NCI-H526 (cell line): ENCODE measurements around the gene BAX.

Experiments used
- DNase-seq, 2 experiments: peaks; one replicate each; lab custom pipeline; 2025; lab: John Stamatoyannopoulos, UW

The BAX gene

DNA sequence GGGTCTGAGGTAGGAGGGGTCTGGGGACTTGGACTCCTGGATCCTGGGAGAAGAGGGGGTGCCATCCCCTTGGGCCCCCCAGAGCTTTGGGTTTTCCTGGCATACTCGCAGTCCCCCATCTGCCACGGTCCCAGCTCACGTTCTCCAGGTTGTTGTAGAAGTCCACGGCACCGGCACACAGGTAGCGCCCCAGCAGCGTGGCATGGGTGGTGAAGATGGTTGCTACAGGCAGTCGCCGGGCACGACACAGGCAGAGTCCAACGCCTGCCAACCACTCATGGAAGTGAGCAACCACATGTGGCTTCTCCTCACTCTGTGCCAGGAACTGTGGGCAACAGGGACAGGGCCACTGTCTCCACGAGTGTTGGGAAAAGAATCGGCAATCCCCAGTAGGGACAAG is 31.0 kb downstream of the BAX start:
- DNase-seq: no peak

DNA sequence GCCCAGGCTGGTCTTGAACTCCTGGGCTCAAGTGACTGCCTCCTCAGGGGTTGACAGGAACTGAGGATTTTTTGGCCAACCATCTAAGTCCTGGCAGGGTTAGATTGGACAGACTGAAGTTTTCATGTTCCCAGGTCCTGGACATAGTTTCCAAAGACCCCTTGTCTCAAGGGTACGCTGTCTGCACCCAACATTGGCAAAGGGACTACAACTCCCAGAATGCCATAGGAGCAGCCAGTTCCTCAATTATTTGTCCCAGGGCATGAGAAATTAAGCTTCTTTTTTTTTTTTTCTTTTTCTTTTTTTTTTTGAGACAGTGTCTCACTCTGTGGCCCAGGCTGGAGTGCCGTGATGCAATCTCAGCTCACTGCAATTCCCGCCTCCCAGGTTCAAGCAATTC is 31.5 kb downstream of the BAX start:
- DNase-seq: no peak

DNA sequence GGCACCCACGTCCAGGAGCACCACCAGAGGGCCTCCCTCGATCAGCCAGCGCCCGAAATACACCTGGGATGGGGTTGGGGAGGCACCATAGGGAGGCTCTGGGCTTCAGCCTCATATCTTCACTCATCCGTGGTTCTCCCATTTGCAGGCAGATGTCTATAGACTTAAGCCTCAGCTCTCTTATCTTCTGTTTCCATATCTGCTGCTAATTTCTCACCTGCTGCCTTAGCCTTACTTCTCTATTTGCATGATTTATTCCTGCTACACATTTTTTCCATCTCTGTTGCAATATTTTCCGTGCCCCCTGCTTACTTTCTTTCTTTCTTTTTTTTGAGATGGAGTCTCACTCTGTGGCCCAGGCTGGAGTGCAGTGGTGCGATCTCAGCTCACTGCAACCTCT is 32.6 kb downstream of the BAX start:
- no peak for DNase-seq

DNA sequence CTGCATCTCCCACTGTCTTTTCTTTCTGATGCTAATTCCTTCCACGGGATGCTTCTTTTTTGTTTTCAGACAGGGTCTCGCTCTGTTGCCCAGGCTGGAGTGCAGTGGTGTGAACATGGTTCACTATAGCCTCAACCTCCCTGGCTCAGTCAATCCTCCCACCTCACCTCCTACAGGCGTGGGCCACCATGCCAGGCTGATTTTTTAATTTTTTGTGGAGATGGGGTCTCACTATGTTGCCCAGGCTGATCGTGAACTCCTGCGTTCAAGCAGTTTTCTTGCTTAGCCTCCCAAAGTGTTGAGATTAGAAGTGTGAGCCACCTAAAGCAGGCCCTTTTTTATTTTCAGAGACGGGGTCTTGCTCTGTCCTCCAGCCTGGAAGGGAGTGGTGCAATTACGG is 33.6 kb downstream of the BAX start:
- DNase-seq: no peak

DNA sequence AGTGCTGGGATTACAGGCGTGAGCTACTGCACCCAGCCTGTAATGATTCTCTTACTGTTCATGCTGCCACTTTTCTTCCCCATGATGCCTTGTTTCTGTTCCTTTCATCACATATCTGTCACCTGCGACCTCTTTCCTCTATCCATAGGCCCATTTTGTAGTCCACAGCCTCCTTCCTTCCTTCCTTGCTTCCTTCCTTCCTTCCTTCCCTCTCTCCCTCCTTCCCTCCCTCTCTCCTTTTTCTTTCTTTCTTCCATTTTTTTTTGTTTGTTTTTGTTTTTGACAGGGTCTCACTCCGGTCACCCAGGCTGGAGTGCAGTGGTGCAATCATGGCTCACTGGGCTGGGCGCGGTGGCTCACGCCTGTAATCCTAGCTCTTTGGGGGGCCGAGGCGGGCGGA is 34.2 kb downstream of the BAX start:
- DNase-seq: no peak

DNA sequence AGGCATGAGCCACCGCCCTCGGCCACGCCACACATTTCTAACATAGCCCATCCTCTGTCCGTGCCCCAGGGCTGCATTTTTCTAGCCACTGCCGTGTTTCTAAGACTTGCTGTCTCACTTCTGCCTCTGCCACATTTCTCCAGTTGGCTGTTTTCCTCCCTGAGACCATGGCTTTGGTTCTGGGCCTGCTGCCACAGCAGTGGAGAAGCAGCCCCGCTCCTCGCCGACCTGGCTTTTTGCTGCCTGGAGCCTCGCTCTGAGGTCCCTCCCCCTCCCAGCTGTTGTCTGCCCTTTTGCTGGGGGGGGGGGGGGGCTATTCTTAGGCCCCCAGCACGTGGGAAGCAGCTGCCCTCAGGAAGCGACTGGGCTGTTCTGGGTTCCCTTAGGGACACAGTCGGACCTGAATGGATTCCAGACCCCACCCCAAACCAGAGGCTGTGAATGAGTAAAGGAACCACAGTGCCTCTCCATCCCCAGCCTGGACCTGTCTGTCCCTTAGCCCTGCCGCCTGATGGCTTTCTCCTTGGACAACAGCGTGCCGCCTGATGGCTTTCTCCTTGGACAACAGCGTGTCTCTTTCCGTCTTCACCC is 35.1 kb downstream of the BAX start:
- DNase-seq: no peak

DNA sequence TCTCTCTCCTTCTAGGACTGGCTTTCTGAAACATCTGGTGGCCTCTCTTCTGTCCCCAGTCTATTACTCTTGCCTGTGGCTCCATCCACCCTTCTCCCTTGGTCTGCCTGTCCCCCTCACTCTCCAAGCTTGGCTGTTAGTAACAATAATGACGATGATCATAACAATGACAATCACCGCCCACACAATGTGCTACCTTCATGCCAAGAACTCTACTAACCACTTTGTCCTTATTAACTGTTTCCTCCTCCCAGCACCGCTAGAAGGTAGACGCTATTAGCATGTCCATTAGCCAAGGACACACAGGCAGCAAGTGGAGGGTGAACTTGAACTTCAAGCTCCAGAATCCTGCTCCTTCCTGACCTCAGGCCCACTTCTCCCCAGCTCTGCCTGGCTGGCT is 35.7 kb downstream of the BAX start:
- DNase-seq: no peak

DNA sequence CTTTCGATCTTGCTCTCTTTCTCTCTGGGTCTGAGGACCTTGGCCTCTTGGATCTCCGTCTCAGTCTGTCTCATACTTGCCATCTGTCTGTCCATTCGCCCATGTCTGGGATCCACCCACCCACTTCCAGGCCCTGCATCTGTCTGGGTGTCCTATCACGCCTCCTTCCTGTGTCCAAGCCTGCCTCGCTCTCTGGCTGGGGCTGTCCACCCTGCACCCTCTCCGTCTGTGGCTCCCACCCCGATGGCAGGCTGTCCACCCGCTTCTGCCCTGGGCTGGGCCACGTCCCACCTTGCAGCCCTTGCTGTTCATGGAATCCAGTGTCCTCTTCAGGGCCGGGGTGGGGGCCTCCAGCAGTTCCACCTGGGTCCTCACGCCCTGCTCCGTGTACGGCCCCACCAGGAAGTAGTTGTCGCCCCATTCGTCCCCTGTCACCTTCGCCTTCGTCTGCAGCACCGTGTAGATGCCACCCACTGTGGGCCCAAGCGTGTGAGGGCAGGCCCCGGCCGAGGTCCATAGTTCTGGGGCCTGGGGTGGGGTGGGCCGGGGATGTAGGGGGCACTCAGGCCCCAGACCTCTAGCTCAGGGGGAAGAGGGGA is 36.4 kb downstream of the BAX start:
- DNase-seq: no peak

DNA sequence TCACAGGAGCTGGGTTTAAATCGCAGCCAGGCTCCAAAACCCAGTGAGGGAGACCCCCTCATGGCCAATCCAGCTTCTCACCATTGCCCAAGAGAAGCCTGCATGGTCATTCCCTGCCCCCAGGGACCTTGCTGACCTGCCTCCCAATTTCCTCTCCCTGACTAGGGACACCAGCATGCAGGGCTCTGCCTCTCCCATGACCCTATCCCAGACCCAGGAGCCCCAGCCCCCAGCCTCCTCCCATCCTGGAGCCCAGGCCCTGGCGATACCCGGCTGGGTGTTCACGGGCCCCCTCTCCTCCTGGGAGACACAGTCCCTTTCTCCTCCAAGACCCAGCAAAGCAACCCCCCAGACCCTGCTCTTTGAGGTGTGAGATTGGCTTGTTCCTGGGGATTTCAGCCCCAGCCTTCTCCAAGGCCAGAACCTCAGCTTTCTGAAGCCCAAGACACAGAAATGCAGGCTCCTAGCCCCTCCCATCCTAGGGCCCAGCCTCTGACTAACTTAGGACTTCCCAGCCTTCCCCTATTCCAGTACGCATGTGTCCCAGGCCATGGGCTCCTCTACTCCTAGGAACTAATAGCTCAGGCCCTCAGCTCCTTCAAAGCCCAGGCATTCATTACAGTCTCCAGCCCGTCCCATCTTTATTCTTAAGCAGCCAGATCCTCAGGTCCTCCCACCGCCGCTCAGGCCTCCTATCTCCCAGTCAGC is 37.4 kb downstream of the BAX start:
- no peak for DNase-seq

DNA sequence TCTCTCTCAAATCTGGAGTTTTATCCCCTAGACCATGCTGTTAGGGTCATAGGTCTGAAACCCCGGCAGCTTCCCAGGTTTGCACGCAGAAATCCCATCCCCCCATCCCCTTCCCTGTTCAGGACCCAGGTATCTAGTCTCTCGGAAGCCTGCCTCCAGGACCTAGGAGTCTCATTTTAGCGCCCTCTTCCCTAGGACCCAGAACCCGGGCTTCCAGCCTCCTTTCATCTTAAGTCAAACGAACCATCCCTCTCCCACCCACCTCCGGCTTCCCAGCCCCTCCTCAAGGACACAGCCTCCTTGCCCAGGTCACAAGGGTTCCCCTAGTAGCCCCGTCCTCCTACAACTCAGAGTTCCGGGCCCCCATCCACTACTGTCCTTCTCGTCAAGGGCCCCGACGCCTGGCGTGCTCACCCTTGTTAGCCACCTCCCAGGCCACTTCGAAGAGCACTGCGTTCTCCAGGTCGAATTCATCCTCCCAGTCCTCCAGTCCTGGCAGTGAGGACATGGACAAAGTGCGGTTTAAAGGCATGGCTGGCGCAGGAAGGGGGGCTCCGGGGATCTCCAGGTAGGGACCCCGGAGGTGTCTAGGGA is 38.0 kb downstream of the BAX start:
- peak in 1 of 2 experiments; percentile 68 for DNase-seq

DNA sequence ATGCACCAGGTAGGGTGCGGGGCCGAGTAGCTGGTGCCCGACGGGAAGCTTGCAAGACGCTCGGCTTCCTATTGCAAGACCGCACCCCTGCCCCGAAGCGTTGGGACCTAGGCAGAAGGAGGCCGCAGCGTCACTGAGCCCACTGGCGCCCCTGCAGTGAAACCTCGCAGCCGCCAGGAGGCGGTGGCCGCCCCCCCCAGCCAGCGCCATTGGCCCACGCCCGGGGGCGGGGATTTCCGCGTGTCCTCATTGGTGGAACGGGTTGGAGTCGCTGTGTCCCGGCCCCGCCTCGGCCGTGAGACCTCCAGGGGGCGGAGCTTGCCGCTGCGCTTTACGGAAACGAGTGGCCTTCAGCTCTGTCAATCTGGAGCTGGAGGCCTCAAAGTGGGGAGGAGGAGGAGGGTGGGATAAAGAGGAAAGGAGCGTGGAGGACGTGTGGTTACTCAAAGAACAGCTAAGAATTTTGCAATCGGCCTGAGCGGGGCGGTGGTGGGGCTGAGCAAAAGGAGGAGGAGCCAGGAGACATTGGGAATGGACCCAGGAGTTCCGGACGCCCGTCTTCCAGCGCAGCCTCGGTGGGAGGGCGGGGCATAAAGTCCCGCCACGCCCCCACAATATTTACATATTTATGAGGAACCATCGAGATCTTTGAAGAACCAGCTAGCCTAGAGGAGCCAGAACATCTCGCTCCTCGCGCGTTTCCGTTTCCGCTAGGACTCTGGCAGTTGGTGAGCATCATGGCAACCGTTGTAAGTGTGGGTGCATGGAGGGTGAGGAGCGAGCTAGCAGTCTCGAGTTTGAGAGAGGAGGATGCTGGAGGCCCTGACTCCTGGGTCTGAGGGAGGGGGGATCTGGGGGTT is 38.7 kb downstream of the BAX start, which contains the start of the genes GYS1 and RUVBL2:
TSS of gene GYS1 (minus strand) at position 135 of the 860 bp plus-strand sequence. CDS start 197 bp downstream, outside the sequence.
TSS of gene RUVBL2 (plus strand) at position 713 of the 860 bp plus-strand sequence. CDS start at position 738, 25 bp downstream.
- DNase-seq: peak; percentile 97 to 99

DNA sequence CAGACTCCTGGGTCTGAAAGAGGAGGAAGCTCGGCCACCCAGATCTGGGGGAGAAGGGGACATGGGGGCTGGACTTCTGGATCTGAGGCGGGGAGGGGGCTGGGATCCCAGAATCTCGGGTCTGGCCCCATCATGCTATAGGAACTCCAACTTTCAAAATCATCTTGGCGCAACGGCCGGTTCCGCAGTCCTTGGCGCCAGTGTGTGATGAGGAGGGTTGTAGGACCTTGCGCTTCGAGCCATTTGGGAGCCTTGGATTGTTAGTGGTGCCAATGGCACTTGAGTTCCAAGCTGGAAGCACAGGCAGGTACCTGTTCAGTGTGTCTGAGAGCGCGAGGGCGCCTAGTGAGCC is 39.3 kb downstream of the BAX start:
- DNase-seq: no peak

DNA sequence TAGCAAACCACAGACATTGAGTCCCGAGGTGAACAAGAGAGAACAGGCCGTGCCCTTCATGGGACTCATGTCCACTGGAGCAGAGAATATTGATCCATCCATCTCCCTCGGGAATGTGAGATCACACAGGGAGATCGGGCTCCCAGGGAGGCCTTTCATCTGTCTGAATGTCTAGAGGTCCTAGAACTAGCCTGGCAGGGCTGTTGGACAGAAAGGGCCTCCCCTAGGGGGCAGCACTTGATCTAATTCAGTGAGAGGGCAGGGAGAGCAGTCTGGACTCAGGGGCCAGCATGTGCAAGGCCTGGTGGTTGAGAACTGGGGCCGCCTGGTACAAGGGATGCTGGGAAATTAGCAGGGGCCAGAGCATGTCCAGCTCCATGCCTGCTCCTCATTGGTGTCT is 43.3 kb downstream of the BAX start:
- DNase-seq: peak in 1 of 2 experiments; percentile 70

DNA sequence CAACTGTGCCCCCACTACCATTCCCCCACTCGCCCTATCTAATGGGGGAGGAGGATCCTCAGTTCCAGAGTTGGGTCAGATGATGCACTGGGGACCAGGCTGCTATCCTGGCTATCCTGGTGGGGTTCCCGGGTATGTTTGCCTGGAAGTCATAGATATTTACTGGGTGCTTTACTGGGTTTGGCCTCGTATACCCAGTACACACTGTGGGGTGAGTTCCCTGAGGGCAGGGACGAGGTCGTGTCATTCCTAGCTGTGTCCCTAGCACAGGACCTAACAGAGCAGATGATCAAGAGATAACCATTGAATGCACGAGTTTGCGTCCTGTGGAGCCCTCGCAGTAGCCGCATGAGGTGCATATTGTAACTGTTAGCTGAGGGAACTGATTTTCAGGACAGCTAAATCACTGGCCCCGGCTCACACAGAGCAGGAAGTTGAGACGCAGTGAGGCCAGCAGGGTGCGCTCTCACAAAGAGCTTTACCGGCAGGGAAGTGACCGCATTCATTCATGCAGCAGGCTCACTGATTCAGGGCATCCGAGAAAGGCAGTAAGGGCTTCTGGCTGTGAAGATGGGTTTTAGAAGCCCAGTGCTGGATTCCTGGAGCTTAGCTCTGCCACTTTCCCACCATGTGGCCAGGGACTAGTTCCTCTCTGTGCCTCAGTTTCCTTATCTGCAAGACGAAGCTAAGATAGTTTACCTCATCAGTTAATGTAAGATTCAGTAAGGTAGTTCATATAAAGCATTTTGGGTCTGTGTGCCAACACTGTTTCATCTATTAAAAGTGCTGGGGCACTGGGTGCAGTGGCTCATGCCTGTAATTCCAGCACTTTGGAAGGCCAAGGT is 45.0 kb downstream of the BAX start:
- DNase-seq: peak in 1 of 2 experiments; percentile 78

DNA sequence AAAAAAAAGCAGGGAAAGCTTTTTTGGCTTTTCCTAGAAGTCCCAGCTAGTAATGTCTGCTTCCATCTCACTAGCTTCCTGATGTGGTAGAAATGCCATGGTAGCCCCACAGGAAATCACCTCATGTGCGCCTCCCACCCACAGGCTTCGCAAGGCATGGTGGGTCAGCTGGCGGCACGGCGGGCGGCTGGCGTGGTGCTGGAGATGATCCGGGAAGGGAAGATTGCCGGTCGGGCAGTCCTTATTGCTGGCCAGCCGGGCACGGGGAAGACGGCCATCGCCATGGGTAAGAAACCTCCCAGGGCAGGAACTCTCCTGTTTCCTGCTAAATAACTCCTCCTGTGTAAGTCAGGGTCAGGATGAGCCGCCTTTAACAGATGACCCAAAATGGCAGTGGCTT is 49.5 kb downstream of the BAX start:
- DNase-seq: no peak

DNA sequence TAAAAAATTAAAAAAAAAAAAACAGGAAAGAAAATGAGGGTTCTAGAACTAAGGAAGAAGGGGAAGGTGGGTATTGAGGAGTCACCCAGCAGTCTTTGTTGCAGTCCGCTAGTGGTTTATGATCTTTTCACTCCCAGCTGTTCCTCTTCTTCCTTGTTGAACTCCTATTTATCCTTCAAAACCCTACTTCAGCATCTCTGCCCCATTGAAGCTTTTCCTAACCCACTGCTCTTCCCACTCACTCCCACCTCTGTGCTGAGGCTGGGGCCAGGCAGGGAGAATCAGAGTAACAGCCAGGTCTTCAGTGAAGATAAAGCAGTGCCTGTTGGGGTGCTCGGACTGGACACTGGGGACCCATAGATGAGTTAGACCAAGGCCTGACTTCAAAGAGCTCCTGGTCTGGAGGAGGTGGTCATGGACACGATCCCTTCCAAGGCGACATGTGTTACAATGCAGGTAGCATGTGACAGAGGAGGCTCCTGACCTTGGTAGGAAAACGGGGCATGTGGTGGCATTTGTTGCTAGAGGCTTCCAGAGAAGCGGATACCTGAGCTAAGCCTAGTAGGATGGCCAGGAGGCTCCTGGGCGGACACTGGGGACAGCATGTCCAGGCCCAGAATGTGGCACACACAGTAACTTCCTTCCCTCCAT is 50.4 kb downstream of the BAX start:
- DNase-seq: no peak

DNA sequence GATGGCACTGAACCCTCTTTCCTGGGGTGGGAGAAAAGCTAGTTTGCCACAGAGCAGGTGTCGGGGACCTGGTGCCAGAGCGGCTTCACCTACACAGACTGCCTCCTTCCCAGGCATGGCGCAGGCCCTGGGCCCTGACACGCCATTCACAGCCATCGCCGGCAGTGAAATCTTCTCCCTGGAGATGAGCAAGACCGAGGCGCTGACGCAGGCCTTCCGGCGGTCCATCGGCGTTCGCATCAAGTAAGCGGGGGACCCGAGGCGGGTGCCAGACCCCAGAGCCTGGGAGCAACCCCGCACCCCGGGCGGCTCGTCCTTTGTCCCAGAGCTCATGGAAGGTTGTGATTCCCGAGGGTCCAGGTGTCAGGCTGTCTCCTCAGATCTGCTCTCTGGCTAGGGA is 52.2 kb downstream of the BAX start:
- no peak for DNase-seq

DNA sequence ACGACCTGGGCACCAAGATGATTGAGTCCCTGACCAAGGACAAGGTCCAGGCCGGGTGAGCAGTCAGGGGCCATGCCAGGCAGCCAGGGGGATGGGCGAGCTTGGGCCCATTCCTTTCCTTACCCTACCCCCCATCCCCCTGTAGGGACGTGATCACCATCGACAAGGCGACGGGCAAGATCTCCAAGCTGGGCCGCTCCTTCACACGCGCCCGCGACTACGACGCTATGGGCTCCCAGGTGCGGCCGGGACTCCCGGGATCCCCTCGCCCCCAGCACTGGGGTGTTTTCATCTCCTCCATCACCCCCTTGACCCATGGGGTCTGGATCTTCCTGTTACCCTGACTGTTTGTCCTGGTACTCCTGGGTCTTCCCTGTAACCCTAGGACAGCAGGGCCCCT is 55.2 kb downstream of the BAX start:
- no peak for DNase-seq

DNA sequence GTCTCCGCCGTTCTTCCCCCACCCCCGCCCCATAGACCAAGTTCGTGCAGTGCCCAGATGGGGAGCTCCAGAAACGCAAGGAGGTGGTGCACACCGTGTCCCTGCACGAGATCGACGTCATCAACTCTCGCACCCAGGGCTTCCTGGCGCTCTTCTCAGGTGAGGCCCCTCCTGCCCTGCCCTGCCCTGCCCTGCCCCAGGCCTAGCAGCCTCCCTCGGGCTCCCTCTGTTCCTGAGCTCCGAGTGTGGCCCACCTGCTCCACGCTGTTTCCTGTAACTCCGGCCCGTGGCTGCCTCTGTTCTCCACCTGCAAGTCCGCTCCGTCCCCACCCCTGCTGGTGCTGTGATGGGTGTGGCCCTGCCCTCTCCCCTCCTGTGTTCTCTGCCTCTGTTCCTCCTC is 55.8 kb downstream of the BAX start:
- no peak for DNase-seq

DNA sequence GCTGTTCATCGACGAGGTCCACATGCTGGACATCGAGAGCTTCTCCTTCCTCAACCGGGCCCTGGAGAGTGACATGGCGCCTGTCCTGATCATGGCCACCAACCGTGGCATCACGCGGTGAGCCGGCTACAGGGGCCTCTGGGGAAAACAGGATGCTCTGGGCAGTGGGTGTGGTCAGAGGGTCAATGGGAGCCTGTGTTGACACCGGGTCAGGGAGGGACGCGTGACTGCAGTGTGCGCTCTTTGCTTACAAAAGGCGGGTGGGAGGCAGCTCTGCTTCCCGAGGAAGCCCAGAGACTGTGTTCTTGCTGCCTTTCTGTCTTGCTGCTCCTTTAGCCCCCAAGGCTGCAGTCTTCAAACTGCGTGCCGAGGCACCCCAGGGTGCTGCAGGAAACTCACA is 56.5 kb downstream of the BAX start:
- DNase-seq: no peak
